GM23338 (cell line): ENCODE data around the gene GCH1.

Source experiments
- CREB1 ChIP-seq: fragments of 250-450 bp; sonication (Bioruptor Pico); IDR thresholded peaks from 2 replicates; pipeline ENCODE4 v1.5.0; 2020; ENCODE audit warnings: low read depth, mild to moderate bottlenecking, moderate library complexity
- CTCF ChIP-seq, 2 experiments: fragments of 200-600 bp in 1 of 2; sonication (generic) in 1 of 2; conservative IDR thresholded peaks; 2 replicates each; pipeline versions ENCODE4 v1.5.1 to v1.6.1; 2016 to 2017; ENCODE audit warnings: antibody characterized with exemption in 2 of 2, low read depth in 2 of 2, mild to moderate bottlenecking in 2 of 2, moderate library complexity in 1 of 2
- ETS1 ChIP-seq: IDR thresholded peaks from 2 replicates; pipeline ENCODE4 v1.6.1; 2016; ENCODE audit warnings: antibody characterized with exemption
- EZH2 ChIP-seq: fragments of 200-600 bp; sonication (generic); IDR thresholded peaks from one replicate; pipeline ENCODE4 v1.8.0; 2017; ENCODE audit warnings: antibody characterized with exemption, mild to moderate bottlenecking, low read depth; ENCODE audit not compliant: unreplicated experiment
- EZH2phosphoT487 ChIP-seq: fragments of 200-600 bp; sonication (generic); IDR thresholded peaks from one replicate; pipeline ENCODE4 v1.8.1; 2018; ENCODE audit warnings: antibody characterized with exemption; ENCODE audit not compliant: unreplicated experiment
- JUNB ChIP-seq: IDR thresholded peaks from one replicate; pipeline ENCODE4 v1.6.1; 2016; ENCODE audit warnings: antibody characterized with exemption; ENCODE audit not compliant: unreplicated experiment
- NANOG ChIP-seq: IDR thresholded peaks from 2 replicates; pipeline ENCODE4 v1.6.1; 2016; ENCODE audit warnings: antibody characterized with exemption, borderline replicate concordance
- POLR2AphosphoS5 ChIP-seq: IDR thresholded peaks from 2 replicates; pipeline ENCODE4 v1.6.1; 2016; ENCODE audit warnings: antibody characterized with exemption, low read depth
- STAT1 ChIP-seq: IDR thresholded peaks from one replicate; pipeline ENCODE4 v1.6.1; 2016; ENCODE audit warnings: antibody characterized with exemption; ENCODE audit not compliant: unreplicated experiment
- ZNF114 ChIP-seq: fragments of 250-450 bp; sonication (Bioruptor Pico); IDR thresholded peaks from 2 replicates; pipeline ENCODE4 v1.5.0; 2020; ENCODE audit warnings: mild to moderate bottlenecking, moderate library complexity
- ZNF331 ChIP-seq: fragments of 250-450 bp; sonication (Bioruptor Pico); IDR thresholded peaks from 2 replicates; pipeline ENCODE4 v1.5.0; 2020; ENCODE audit warnings: low read depth, mild to moderate bottlenecking, moderate library complexity
- TF ChIP-seq, protein P1 (sequence below): IDR thresholded peaks from one replicate; pipeline ENCODE4 v1.6.1; 2018; ENCODE audit warnings: antibody characterized with exemption; ENCODE audit not compliant: unreplicated experiment

DNA sequence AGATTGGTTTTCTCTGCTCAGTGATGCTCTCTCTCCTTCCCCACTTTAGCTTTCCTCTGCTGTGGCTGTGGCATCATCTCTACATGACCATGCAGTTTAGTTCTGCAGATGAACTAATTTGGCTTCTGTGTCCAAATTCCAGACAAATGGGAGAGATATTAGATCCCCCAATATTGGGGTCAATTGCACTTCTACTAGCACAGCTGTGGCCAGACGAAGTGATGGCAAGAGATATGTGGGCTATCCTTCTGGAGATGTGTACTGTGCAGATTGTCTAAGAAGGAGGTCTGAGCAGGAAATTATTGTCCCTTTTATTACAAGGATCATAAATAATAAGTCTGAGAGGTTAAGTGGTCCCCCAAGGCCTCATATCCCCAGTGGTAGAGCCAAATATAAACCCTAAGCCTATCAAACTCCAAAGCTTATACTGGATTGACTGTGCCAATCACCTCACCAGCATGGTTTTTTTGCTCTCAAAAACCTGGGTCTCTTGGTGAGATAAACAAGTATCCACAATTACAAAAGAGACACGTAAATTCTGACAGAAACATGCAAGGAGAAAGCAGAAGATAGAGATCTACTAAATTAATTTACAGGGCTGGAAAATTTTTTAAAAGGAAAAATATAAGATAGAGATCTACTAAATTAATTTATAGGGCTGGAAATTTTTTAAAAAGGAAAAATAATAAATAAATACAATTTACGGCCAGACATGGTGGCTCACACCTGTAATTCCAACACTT, 29.1 kb upstream of the GCH1 start:
- TF ChIP-seq CTCF (conservative IDR thresholded peaks at IDR 0.05; ENCODE audit: low read depth in 2 of 2) (no peak), ETS1 (no peak), EZH2 (no peak), POLR2AphosphoS5 (no peak), EZH2phosphoT487 (no peak), CREB1 (no peak), STAT1 (no peak), JUNB (no peak), ZNF114 (no peak), ZNF331 (no peak), NANOG (no peak)
- TF ChIP-seq, protein P1, sequence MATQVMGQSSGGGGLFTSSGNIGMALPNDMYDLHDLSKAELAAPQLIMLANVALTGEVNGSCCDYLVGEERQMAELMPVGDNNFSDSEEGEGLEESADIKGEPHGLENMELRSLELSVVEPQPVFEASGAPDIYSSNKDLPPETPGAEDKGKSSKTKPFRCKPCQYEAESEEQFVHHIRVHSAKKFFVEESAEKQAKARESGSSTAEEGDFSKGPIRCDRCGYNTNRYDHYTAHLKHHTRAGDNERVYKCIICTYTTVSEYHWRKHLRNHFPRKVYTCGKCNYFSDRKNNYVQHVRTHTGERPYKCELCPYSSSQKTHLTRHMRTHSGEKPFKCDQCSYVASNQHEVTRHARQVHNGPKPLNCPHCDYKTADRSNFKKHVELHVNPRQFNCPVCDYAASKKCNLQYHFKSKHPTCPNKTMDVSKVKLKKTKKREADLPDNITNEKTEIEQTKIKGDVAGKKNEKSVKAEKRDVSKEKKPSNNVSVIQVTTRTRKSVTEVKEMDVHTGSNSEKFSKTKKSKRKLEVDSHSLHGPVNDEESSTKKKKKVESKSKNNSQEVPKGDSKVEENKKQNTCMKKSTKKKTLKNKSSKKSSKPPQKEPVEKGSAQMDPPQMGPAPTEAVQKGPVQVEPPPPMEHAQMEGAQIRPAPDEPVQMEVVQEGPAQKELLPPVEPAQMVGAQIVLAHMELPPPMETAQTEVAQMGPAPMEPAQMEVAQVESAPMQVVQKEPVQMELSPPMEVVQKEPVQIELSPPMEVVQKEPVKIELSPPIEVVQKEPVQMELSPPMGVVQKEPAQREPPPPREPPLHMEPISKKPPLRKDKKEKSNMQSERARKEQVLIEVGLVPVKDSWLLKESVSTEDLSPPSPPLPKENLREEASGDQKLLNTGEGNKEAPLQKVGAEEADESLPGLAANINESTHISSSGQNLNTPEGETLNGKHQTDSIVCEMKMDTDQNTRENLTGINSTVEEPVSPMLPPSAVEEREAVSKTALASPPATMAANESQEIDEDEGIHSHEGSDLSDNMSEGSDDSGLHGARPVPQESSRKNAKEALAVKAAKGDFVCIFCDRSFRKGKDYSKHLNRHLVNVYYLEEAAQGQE = no peak
